Measurements from ENCODE around the gene SLC6A12. TPM values are rescaled to one million over a fixed set of nuclear protein-coding genes. Genes with fewer than 3 reads are reported as not detected.
"Not testable (repeated sequence)": the region's sequence is repeated elsewhere in the genome, so short reads cannot be mapped to it uniquely, and the experiment has no call there.

Gene SLC6A12
- total RNA-seq, 1 experiment from 2014 or later, result 0.79 TPM

DNA sequence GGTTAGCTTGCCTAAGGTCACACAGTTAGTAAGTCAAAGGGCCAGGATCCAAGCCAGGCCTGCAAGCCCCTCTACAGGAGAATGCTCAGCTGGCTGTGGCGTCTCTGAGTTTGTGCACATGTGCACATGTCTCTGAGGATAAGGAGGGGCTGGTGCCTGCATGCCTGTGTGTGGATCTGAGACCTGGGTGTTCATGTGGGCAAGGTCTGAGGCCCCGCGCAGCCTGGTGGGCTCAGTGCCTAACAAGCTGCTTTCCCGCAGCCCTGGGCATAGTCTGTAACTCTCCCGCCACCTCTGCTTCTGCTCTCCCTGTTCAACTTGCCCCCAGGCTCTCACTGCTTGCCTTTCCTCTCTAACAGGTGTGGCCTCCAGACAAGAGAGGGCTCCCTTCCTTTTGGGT is 4.3 kb upstream of the SLC6A12 start:
- CTCF ChIA-PET, result interaction anchor here (0.6 to 3.9 kb wide), 7 partner anchors 14 to 71 kb away, joined by 3 to 43 read pairs (median 15); no protein-coding TSS in a partner anchor
- TF ChIP-seq, protein P1, sequence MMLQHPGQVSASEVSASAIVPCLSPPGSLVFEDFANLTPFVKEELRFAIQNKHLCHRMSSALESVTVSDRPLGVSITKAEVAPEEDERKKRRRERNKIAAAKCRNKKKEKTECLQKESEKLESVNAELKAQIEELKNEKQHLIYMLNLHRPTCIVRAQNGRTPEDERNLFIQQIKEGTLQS (CRISPR knock-in tag; conservative IDR thresholded peaks at IDR 0.05), result no peak
- TF ChIP-seq HMGA2 (CRISPR knock-in tag; IDR thresholded peaks at IDR 0.05) (no peak), ELF4 (CRISPR knock-in tag; IDR thresholded peaks at IDR 0.05; ENCODE audit: low read depth) (no peak), FOXP1 (CRISPR knock-in tag; IDR thresholded peaks at IDR 0.05; ENCODE audit: borderline replicate concordance) (no peak)
- TF ChIP-seq, protein P2, sequence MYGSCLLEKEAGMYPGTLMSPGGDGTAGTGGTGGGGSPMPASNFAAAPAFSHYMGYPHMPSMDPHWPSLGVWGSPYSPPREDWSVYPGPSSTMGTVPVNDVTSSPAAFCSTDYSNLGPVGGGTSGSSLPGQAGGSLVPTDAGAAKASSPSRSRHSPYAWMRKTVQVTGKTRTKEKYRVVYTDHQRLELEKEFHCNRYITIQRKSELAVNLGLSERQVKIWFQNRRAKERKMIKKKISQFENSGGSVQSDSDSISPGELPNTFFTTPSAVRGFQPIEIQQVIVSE (CRISPR knock-in tag; IDR thresholded peaks at IDR 0.05; ENCODE audit: borderline replicate concordance), result no peak
- TF ChIP-seq, protein P3, sequence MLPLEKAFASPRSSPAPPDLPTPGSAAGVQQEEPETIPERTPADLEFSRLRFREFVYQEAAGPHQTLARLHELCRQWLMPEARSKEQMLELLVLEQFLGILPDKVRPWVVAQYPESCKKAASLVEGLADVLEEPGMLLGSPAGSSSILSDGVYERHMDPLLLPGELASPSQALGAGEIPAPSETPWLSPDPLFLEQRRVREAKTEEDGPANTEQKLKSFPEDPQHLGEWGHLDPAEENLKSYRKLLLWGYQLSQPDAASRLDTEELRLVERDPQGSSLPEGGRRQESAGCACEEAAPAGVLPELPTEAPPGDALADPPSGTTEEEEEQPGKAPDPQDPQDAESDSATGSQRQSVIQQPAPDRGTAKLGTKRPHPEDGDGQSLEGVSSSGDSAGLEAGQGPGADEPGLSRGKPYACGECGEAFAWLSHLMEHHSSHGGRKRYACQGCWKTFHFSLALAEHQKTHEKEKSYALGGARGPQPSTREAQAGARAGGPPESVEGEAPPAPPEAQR (CRISPR knock-in tag; IDR thresholded peaks at IDR 0.05), result no peak
- Mint-ChIP-seq H3K4me1 (peaks cover 23% of the 10 kb centered on the region), H3K27ac (no peak overlapping the region), H3K9me3 (no peaks in the 10 kb centered on the region), H3K4me3 (no peak overlapping the region), H3K36me3 (no peaks in the 10 kb centered on the region), H3K27me3 (ENCODE audit: low read depth) (peaks cover 13% of the 10 kb centered on the region)
- no peak for DNase-seq (ENCODE audit: low spot score)
- POLR2A ChIA-PET, result no interaction called here
- ATAC-seq, result no peak

DNA sequence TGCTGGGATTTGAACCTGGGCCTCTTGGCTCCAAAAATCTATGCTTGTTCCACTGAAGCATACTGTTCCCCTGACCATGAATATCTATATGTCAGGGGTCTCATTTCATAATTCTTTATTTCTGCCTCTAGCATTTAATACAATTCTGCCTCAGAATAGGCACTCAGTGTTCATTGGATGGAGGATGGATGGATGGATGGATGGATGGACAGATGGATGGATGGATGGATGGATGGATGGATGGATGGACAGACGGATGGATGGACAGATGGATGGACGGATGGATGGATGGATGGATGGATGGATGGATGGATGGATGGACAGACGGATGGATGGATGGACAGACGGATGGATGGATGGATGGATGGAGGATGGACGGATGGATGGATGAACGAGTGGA is 3.1 kb upstream of the SLC6A12 start:
- ATAC-seq; H3K36me3 Mint-ChIP-seq; DNase-seq (ENCODE audit: low spot score); H3K27ac Mint-ChIP-seq; H3K4me3 Mint-ChIP-seq; H3K9me3 Mint-ChIP-seq: not testable (repeated sequence)
- Mint-ChIP-seq H3K27me3 (ENCODE audit: low read depth) (peaks cover 20% of the 10 kb centered on the region), H3K4me1 (peaks cover 32% of the 10 kb centered on the region)
- ChIA-PET CTCF (interaction anchor here (1.1 to 3.9 kb wide), 3 partner anchors 14 to 46 kb away, joined by 3 to 43 read pairs (median 5); no protein-coding TSS in a partner anchor), POLR2A (interaction anchor here (0.8 kb wide), 1 partner anchor 13 kb away, joined by 4 read pairs; no protein-coding TSS in a partner anchor)

DNA sequence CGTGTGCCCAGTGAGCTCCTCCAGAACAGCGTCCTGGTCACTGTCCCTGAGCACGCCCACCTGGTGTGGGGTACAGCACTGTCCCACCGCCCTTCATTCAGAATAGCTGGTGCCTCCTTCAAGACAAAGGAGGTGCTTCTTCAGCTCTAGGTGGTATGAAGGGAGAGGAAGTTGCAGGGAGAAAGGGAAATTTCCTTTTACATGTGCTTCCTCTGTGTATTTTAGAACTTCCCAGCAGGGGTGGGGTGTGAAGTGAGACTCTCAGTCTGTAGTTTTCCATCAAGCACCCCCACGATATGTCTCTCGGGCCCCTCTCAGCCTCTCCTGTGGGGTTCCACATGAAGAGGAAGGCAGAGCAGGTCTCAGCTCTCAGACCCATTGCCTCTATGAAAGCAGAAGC is 1.2 kb upstream of the SLC6A12 start:
- no peak overlapping the region for H3K27ac Mint-ChIP-seq
- POLR2A ChIA-PET, result no interaction called here
- no peak overlapping the region for H3K4me3 Mint-ChIP-seq
- H3K4me1 Mint-ChIP-seq, result peaks cover 27% of the 10 kb centered on the region
- no peaks in the 10 kb centered on the region for H3K36me3 Mint-ChIP-seq
- H3K9me3 Mint-ChIP-seq, result no peaks in the 10 kb centered on the region
- CTCF ChIA-PET, result interaction anchor here (1.0 to 1.2 kb wide), 2 partner anchors 25 to 27 kb away, joined by 3 to 4 read pairs; no protein-coding TSS in a partner anchor
- ATAC-seq (no peak), DNase-seq (ENCODE audit: low spot score) (no peak)
- TF ChIP-seq NFATC4 (CRISPR knock-in tag; IDR thresholded peaks at IDR 0.05) (no peak), ZNF317 (CRISPR knock-in tag; IDR thresholded peaks at IDR 0.05; ENCODE audit: borderline replicate concordance, low read depth) (no peak), FOXK1 (CRISPR knock-in tag; IDR thresholded peaks at IDR 0.05) (no peak), ZNF423 (CRISPR knock-in tag; IDR thresholded peaks at IDR 0.05) (no peak), OVOL2 (CRISPR knock-in tag; IDR thresholded peaks at IDR 0.05; ENCODE audit: borderline replicate concordance) (no peak), CBFB (CRISPR knock-in tag; IDR thresholded peaks at IDR 0.05; ENCODE audit: low read depth) (no peak), JUN (CRISPR knock-in tag; IDR thresholded peaks at IDR 0.05) (no peak), ZNF263 (CRISPR knock-in tag; IDR thresholded peaks at IDR 0.05; ENCODE audit: low read depth) (no peak)
- TF ChIP-seq, protein P4, sequence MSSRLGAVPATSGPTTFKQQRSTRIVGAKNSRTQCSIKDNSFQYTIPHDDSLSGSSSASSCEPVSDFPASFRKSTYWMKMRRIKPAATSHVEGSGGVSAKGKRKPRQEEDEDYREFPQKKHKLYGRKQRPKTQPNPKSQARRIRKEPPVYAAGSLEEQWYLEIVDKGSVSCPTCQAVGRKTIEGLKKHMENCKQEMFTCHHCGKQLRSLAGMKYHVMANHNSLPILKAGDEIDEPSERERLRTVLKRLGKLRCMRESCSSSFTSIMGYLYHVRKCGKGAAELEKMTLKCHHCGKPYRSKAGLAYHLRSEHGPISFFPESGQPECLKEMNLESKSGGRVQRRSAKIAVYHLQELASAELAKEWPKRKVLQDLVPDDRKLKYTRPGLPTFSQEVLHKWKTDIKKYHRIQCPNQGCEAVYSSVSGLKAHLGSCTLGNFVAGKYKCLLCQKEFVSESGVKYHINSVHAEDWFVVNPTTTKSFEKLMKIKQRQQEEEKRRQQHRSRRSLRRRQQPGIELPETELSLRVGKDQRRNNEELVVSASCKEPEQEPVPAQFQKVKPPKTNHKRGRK (CRISPR knock-in tag; IDR thresholded peaks at IDR 0.05; ENCODE audit: borderline replicate concordance), result no peak
- TF ChIP-seq, protein P5, sequence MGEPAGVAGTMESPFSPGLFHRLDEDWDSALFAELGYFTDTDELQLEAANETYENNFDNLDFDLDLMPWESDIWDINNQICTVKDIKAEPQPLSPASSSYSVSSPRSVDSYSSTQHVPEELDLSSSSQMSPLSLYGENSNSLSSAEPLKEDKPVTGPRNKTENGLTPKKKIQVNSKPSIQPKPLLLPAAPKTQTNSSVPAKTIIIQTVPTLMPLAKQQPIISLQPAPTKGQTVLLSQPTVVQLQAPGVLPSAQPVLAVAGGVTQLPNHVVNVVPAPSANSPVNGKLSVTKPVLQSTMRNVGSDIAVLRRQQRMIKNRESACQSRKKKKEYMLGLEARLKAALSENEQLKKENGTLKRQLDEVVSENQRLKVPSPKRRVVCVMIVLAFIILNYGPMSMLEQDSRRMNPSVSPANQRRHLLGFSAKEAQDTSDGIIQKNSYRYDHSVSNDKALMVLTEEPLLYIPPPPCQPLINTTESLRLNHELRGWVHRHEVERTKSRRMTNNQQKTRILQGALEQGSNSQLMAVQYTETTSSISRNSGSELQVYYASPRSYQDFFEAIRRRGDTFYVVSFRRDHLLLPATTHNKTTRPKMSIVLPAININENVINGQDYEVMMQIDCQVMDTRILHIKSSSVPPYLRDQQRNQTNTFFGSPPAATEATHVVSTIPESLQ (CRISPR knock-in tag; IDR thresholded peaks at IDR 0.05), result no peak
- TF ChIP-seq, protein P6, sequence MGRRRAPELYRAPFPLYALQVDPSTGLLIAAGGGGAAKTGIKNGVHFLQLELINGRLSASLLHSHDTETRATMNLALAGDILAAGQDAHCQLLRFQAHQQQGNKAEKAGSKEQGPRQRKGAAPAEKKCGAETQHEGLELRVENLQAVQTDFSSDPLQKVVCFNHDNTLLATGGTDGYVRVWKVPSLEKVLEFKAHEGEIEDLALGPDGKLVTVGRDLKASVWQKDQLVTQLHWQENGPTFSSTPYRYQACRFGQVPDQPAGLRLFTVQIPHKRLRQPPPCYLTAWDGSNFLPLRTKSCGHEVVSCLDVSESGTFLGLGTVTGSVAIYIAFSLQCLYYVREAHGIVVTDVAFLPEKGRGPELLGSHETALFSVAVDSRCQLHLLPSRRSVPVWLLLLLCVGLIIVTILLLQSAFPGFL (CRISPR knock-in tag; IDR thresholded peaks at IDR 0.05; ENCODE audit: borderline replicate concordance), result no peak
- TF ChIP-seq, protein P7, sequence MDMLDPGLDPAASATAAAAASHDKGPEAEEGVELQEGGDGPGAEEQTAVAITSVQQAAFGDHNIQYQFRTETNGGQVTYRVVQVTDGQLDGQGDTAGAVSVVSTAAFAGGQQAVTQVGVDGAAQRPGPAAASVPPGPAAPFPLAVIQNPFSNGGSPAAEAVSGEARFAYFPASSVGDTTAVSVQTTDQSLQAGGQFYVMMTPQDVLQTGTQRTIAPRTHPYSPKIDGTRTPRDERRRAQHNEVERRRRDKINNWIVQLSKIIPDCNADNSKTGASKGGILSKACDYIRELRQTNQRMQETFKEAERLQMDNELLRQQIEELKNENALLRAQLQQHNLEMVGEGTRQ (CRISPR knock-in tag; IDR thresholded peaks at IDR 0.05), result no peak
- H3K27me3 Mint-ChIP-seq (ENCODE audit: low read depth), result peaks cover 39% of the 10 kb centered on the region
